GM23248 (cell line): ENCODE measurements around the gene RLF. TPM values are rescaled to one million over a fixed set of nuclear protein-coding genes. Genes with fewer than 3 reads are reported as not detected.

Experiments
- DNase-seq: peaks from one replicate; pipeline ENCODE4 v3.0.0-alpha.2; 2015
- H2AFZ ChIP-seq: fragments of 200-600 bp; sonication (generic); 2 replicates; pipeline ENCODE4 v1.6.1; 2016; ENCODE audit warnings: antibody characterized with exemption
- H3F3A ChIP-seq: fragments of 200-600 bp; sonication (generic); 2 replicates; pipeline ENCODE4 v1.6.1; 2016; ENCODE audit warnings: mild to moderate bottlenecking, antibody characterized with exemption, mixed run types; ENCODE audit not compliant: insufficient read depth
- H3K27ac ChIP-seq: fragments of 200-600 bp; sonication (generic); 2 replicates; pipeline ENCODE4 v1.5.1; 2016; ENCODE audit warnings: mild to moderate bottlenecking
- H3K27me3 ChIP-seq: fragments of 200-600 bp; sonication (generic); replicated peaks from 2 replicates; pipeline ENCODE4 v1.6.1; 2016; ENCODE audit warnings: mild to moderate bottlenecking; ENCODE audit not compliant: insufficient read depth
- H3K36me3 ChIP-seq: fragments of 200-600 bp; sonication (generic); 2 replicates; pipeline ENCODE4 v1.6.1; 2016; ENCODE audit warnings: low read depth, mild to moderate bottlenecking
- H3K4me1 ChIP-seq: fragments of 200-600 bp; sonication (generic); 2 replicates; pipeline ENCODE4 v1.6.1; 2016; ENCODE audit warnings: mild to moderate bottlenecking; ENCODE audit not compliant: insufficient read depth
- H3K4me2 ChIP-seq: fragments of 200-600 bp; sonication (generic); one replicate; pipeline ENCODE4 v1.6.1; 2016; ENCODE audit warnings: mild to moderate bottlenecking; ENCODE audit not compliant: unreplicated experiment
- H3K4me3 ChIP-seq: fragments of 200-600 bp; sonication (generic); 2 replicates; pipeline ENCODE4 v1.5.1; 2016; ENCODE audit warnings: mild to moderate bottlenecking
- H3K79me2 ChIP-seq: fragments of 200-600 bp; sonication (generic); 2 replicates; pipeline ENCODE4 v1.6.1; 2016; ENCODE audit warnings: mild to moderate bottlenecking; ENCODE audit not compliant: insufficient read depth
- H3K9ac ChIP-seq: fragments of 200-600 bp; sonication (generic); 2 replicates; pipeline ENCODE4 v1.6.1; 2016; ENCODE audit warnings: mild to moderate bottlenecking
- H3K9me2 ChIP-seq: fragments of 200-600 bp; sonication (generic); 2 replicates; pipeline ENCODE4 v1.6.1; 2016; ENCODE audit warnings: mixed run types, mild to moderate bottlenecking, moderate library complexity; ENCODE audit not compliant: insufficient read depth
- H3K9me3 ChIP-seq: fragments of 200-600 bp; sonication (generic); one replicate; pipeline ENCODE4 v1.6.1; 2017; ENCODE audit warnings: low read depth
- H4K20me1 ChIP-seq: fragments of 200-600 bp; sonication (generic); 2 replicates; pipeline ENCODE4 v1.6.0; 2016; ENCODE audit not compliant: insufficient read depth
- EZH2 ChIP-seq: fragments of 200-600 bp; sonication (generic); IDR thresholded peaks from 2 replicates; pipeline ENCODE4 v1.6.1; 2018; ENCODE audit warnings: antibody characterized with exemption, mild to moderate bottlenecking; ENCODE audit not compliant: insufficient read depth, poor library complexity, severe bottlenecking
- EZH2phosphoT487 ChIP-seq: fragments of 200-600 bp; sonication (generic); IDR thresholded peaks from 2 replicates; pipeline ENCODE4 v1.6.1; 2018; ENCODE audit warnings: antibody characterized with exemption, moderate library complexity, mild to moderate bottlenecking, low read depth; ENCODE audit not compliant: insufficient read depth
- WGBS, 2 experiments: methylation state at CpG; one replicate each; pipeline ENCODE4 v1.1.6; 2015 to 2017; ENCODE audit warnings: low lambda C conversion rate in 2 of 2, low coverage in 1 of 2; ENCODE audit errors: missing lambda C conversion rate in 2 of 2; 5-methylcytosine and 5-hydroxymethylcytosine counted together
- in situ Hi-C: fragments of 300-500 bp; cut with MboI; formaldehyde crosslinking; loops from 2 replicates; pipeline ENCODE4 v1.15.0; 2020
- polyA plus RNA-seq: library from polyadenylated mRNA; unstranded; fragments of >200 nt; fragmentation: Nextera tagmentation; extraction: Ambion mirVana; gene quantifications from 2 replicates; pipeline ENCODE4 v1.2.1, GENCODE V29; 2016
- total RNA-seq: library from RNA; depleted of rRNA; stranded (reverse); fragments of >200 nt; shearing (Covaris generic); gene quantifications from 2 replicates; pipeline ENCODE4 v1.2.3, GENCODE V29; 2014

The RLF gene
- total and polyA plus RNA-seq, 2 experiments from 2014 or later, result 6.7 to 16.4 TPM

DNA sequence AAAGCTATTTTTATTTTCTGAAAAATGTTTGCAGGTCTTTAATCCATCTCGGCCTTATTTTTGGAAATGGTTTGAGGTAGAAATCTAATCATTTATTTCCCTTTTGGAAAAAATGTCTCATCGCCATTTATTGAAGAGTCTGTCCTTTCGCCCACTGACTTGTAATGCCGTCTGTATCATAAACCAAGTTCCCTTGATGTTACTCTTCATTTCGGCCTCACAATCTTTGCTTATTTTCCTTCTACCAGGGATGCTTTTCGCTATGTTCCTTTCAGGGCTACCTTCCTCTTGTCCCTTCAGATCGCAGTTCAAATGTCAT, 422 bp upstream of the RLF start:
- Histone ChIP-seq H3K27ac (peak overlapping the region; percentile 95), H3K27me3 (no peaks in the 10 kb centered on the region), H2AFZ (peak overlapping the region; percentile 94), H4K20me1 (peaks cover 35% of the 10 kb centered on the region), H3K9me2 (no peaks in the 10 kb centered on the region), H3K4me2 (peak overlapping the region; percentile 83), H3K9me3 (no peaks in the 10 kb centered on the region), H3K79me2 (peaks cover 46% of the 10 kb centered on the region), H3F3A (peaks cover 24% of the 10 kb centered on the region), H3K4me1 (peaks cover 25% of the 10 kb centered on the region), H3K36me3 (no peaks in the 10 kb centered on the region), H3K9ac (peak overlapping the region; percentile 99), H3K4me3 (peak overlapping the region; percentile 95)
- 19 to 21% methylated on average over 7 of the region's 7 CpGs for WGBS, 2 experiments
- in situ Hi-C loops, result no loop called here
- no peak for TF ChIP-seq EZH2
- TF ChIP-seq EZH2phosphoT487, result no peak
- DNase-seq, result no peak

DNA sequence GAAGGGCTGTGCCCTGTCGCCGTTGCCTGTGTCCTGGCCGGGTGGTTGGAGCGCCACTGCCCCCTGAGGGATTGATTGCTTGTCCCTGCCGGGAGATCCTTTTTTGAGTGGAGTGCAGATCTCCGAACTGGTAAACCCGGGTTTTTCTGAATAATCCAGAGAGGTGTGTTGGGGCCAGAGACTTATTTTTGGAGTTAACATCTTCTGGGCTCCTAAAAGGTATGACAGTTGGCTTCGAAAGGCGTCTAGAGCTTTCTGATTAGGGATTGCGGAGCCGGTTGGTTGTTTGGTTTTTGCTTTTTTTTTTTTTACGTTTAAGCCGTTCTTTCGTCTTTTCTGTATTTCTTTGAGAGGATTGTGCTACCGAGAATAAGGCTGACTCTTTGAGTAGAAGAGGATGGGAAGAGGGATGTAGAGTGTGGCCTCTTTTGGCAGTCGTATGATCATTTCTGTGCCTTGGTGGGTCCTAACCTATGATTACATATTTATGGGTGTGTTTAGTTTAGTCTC, 756 bp downstream of the RLF start:
- Histone ChIP-seq H3K9me3 (no peaks in the 10 kb centered on the region), H3K9ac (peak overlapping the region; percentile 99), H3K27ac (peak overlapping the region; percentile 95), H3K4me1 (peaks cover 25% of the 10 kb centered on the region), H3K27me3 (no peaks in the 10 kb centered on the region), H3F3A (peaks cover 24% of the 10 kb centered on the region), H3K9me2 (no peaks in the 10 kb centered on the region), H3K79me2 (peaks cover 58% of the 10 kb centered on the region), H4K20me1 (peaks cover 42% of the 10 kb centered on the region), H3K4me3 (peak overlapping the region; percentile 95), H3K36me3 (no peaks in the 10 kb centered on the region), H2AFZ (peak overlapping the region; percentile 94), H3K4me2 (peak overlapping the region; percentile 95)
- no peak for DNase-seq
- no peak for TF ChIP-seq EZH2
- no peak for TF ChIP-seq EZH2phosphoT487
- 1 to 2% methylated on average over 16 of the region's 16 CpGs for WGBS, 2 experiments
- in situ Hi-C loops, result no loop called here

DNA sequence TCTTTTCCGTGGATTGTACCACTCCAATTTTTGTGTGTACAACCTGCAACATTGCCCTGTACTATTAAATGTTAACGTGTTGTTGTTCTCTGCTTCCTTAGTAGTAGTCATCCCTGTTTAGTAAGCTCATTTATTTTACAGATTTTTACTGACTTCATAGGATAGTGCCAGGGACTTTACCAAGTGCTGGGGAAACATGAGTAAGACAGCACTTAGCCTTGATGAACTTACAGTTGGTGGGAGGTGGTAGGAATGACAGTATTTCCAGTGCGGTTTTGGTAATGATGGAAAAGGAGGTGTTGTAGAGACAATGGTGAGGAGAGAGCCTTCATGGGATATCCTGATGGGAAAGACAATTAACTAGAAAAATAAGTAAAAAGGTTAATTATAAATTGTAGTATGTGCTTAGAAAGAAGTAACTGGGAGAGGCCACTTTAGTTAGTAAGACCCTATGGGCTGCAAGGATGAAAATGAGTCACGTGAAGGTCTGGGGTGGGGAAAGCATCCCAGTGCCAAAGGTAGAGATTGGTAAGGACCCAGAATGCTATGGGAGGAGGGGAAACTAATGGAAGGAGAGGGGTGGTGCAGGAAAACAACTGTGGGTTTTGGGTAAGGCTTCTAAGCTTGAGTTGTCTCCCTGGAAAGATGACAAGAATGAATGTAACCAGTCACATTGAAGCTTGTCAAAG, 1.7 kb downstream of the RLF start:
- Histone ChIP-seq H3K4me3 (peak overlapping the region; percentile 95), H3K4me2 (peak overlapping the region; percentile 95), H3K27ac (peak overlapping the region; percentile 95), H3K9me3 (no peaks in the 10 kb centered on the region), H3K4me1 (peaks cover 25% of the 10 kb centered on the region), H3F3A (peaks cover 24% of the 10 kb centered on the region), H2AFZ (no peak overlapping the region), H4K20me1 (peaks cover 47% of the 10 kb centered on the region), H3K9me2 (no peaks in the 10 kb centered on the region), H3K79me2 (peaks cover 67% of the 10 kb centered on the region), H3K9ac (peak overlapping the region; percentile 99), H3K27me3 (no peaks in the 10 kb centered on the region), H3K36me3 (no peaks in the 10 kb centered on the region)
- peak; percentile 73 for DNase-seq
- TF ChIP-seq EZH2 (no peak), EZH2phosphoT487 (no peak)
- in situ Hi-C loops, result no loop called here
- 1% methylated on average over 4 of the region's 4 CpGs for WGBS, 2 experiments

GRCh38 chr1:40167317-40167716, 6.1 kb downstream of the RLF start:
- peaks cover 22% of the 10 kb centered on the region for H3K4me1 ChIP-seq
- no peak overlapping the region for H3K27ac ChIP-seq
- H3K27me3 ChIP-seq, result no peaks in the 10 kb centered on the region
- H4K20me1 ChIP-seq, result peaks cover 70% of the 10 kb centered on the region
- no peak overlapping the region for H3K9ac ChIP-seq
- no peaks in the 10 kb centered on the region for H3K9me3 ChIP-seq
- DNase-seq, result no peak
- 74 to 78% methylated on average over 4 of the region's 4 CpGs for WGBS, 2 experiments
- TF ChIP-seq EZH2phosphoT487 (no peak), EZH2 (no peak)
- peaks cover 100% of the 10 kb centered on the region for H3K79me2 ChIP-seq
- no peaks in the 10 kb centered on the region for H3K9me2 ChIP-seq
- peaks cover 20% of the 10 kb centered on the region for H3F3A ChIP-seq
- no peaks in the 10 kb centered on the region for H3K36me3 ChIP-seq
- no peak overlapping the region for H3K4me2 ChIP-seq
- no peak overlapping the region for H3K4me3 ChIP-seq
- in situ Hi-C loops, result no loop called here
- no peak overlapping the region for H2AFZ ChIP-seq
